Uterus (tissue), 4 donors: ENCODE results near the gene PRKAR1A. TPM values are rescaled to one million over a fixed set of nuclear protein-coding genes. Genes with fewer than 3 reads are reported as not detected.

Source experiments
- DNase-seq, 2 donors: peaks; one replicate each; pipeline ENCODE4 v3.0.0-alpha.2; 2019 to 2020
- H3K27ac ChIP-seq, 2 donors: fragments of 200-600 bp; sonication (generic); 1 replicate in 1 of 2; 2 replicates in 1 of 2; pipeline ENCODE4 v1.5.1; 2016 to 2018
- H3K27me3 ChIP-seq, 2 donors: fragments of 200-600 bp; sonication (generic); one replicate each; pipeline ENCODE4 v1.5.1; 2018 to 2019; ENCODE audit warnings: control low read depth in 1 of 2
- H3K36me3 ChIP-seq, 2 donors: fragments of 200-600 bp; sonication (generic); one replicate each; pipeline ENCODE4 v1.5.1; 2019; ENCODE audit warnings: control low read depth in 1 of 2
- H3K4me1 ChIP-seq, 2 donors: fragments of 200-600 bp; sonication (generic); one replicate each; pipeline ENCODE4 v1.5.1; 2018 to 2019; ENCODE audit warnings: control low read depth in 1 of 2
- H3K4me3 ChIP-seq, 2 donors: fragments of 200-600 bp; sonication (generic); 1 replicate in 1 of 2; 2 replicates in 1 of 2; pipeline ENCODE4 v1.5.1; 2018 to 2019; ENCODE audit warnings: mild to moderate bottlenecking in 1 of 2
- H3K9me3 ChIP-seq, 2 donors: fragments of 200-600 bp; sonication (generic); one replicate each; pipeline ENCODE4 v1.5.1; 2019; ENCODE audit warnings: control low read depth in 1 of 2
- POLR2A ChIP-seq, 2 donors: fragments of 450-650 bp; IDR thresholded peaks; one replicate each; pipeline ENCODE4 v1.6.1; 2016; ENCODE audit warnings: antibody characterized with exemption in 2 of 2, mild to moderate bottlenecking in 1 of 2, moderate library complexity in 1 of 2
- intact Hi-C: fragments of 100-400 bp; cut with DNase I; formaldehyde crosslinking; loops from one replicate; pipeline ENCODE4 v1.15.1; 2023; ENCODE audit warnings: low total_unique reads
- total RNA-seq, 4 donors: library from RNA; depleted of rRNA in 3 of 4; stranded (reverse); fragments of >200 nt in 3 of 4; gene quantifications; one replicate each; pipeline versions ENCODE4 v1.1.0 to v1.2.4, GENCODE V29; 2014 to 2023
- TF ChIP-seq, protein P1 (sequence below), 4 experiments: fragments of 200-600 bp in 2 of 4; fragments of 450-650 bp in 2 of 4; sonication (generic) in 2 of 4; IDR thresholded peaks; one replicate each; pipeline ENCODE4 v1.5.1; 2016 to 2019; ENCODE audit warnings: antibody characterized with exemption in 4 of 4, mild to moderate bottlenecking in 2 of 4, moderate library complexity in 1 of 4
- donor health status: DM: yes; HTN: yes; CAD: no.

The PRKAR1A gene
- total RNA-seq, 4 donors from 2014 or later: 171 to 532 (median 388) TPM

DNA sequence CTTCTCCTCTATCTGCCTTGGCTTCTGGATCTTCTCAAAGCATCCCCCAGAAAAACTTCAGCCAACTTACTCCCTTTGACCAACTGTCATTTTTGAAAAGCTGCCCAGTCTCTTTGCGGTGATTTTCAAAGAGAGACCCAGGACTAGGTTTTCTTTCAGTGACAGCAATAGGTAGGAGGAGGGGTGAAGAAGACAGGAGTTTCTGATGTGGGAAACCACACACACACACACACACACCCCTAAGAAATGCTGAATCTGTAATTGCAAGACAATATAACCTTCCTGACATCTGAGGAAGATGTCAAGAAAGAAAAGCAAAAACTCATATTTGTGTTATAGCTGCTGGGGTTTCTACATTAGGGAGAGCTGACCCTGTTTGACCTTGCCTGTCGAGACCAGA lies 83.8 kb downstream of the PRKAR1A start:
- intact Hi-C loops: no loop called here
- Histone ChIP-seq H3K27me3 (no peaks in the 10 kb centered on the region), H3K36me3 (no peaks in the 10 kb centered on the region), H3K9me3 (no peaks in the 10 kb centered on the region), H3K4me1 (peaks cover 22 to 29% of the 10 kb centered on the region in 2 donors), H3K27ac (peak overlapping the region; percentile 80 to 91), H3K4me3 (no peak overlapping the region)
- DNase-seq: no peak
- TF ChIP-seq, protein P1, sequence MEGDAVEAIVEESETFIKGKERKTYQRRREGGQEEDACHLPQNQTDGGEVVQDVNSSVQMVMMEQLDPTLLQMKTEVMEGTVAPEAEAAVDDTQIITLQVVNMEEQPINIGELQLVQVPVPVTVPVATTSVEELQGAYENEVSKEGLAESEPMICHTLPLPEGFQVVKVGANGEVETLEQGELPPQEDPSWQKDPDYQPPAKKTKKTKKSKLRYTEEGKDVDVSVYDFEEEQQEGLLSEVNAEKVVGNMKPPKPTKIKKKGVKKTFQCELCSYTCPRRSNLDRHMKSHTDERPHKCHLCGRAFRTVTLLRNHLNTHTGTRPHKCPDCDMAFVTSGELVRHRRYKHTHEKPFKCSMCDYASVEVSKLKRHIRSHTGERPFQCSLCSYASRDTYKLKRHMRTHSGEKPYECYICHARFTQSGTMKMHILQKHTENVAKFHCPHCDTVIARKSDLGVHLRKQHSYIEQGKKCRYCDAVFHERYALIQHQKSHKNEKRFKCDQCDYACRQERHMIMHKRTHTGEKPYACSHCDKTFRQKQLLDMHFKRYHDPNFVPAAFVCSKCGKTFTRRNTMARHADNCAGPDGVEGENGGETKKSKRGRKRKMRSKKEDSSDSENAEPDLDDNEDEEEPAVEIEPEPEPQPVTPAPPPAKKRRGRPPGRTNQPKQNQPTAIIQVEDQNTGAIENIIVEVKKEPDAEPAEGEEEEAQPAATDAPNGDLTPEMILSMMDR (IDR thresholded peaks at IDR 0.05): no peak
- TF ChIP-seq POLR2A (IDR thresholded peaks at IDR 0.05): no peak

DNA sequence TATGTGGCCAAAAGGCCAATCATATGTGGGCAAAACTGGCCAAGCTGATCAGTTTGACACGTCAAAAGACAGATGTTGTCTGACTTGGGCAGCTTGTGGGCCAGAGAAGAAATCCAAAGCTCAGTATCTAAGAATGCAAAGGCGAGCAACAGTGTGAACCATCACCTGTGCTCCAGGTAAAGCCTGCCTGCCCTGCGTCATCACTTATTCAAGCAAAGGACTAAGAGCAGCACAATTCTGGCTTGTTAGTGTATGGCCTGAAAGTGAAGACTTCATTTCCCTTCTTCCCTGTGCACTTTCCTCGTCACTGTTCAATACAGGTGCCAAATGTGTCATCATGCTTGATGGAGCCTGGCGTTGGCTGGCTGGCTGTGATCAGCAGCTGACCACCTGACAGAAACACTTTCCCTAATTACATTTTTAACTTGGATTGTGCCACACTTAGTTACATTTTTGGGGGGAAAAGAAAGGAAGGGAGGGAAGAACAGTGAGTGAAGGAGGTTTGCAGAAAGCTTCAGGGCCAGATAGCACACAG lies 84.2 kb downstream of the PRKAR1A start:
- TF ChIP-seq, protein P1 (IDR thresholded peaks at IDR 0.05): no peak
- TF ChIP-seq POLR2A (IDR thresholded peaks at IDR 0.05): no peak
- Histone ChIP-seq H3K4me3 (no peak overlapping the region), H3K9me3 (no peaks in the 10 kb centered on the region), H3K27me3 (no peaks in the 10 kb centered on the region), H3K27ac (peak overlapping the region; percentile 80 to 91), H3K4me1 (peaks cover 22 to 28% of the 10 kb centered on the region in 2 donors), H3K36me3 (no peaks in the 10 kb centered on the region)
- no peak for DNase-seq
- intact Hi-C loops: no loop called here

DNA sequence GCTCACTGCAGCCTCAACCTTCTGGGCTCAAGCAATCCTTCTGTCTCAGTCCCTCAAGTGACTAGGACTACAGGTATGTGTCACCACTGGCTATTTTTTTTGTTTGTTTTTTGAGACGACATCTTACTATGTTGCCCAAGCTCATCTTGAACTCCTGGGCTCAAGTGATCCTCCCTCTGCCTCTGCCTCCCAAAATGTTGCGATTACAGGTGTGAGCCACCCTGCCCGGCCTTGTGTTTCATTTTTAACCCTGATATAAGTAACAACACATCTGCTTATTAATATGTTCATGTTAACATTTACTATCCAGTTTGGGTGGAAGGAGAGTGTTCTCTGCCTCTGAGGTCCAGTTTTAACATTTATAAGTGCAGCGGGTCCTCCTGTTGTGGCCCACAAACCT lies 85.8 kb downstream of the PRKAR1A start:
- peak overlapping the region; percentile 80 to 91 for H3K27ac ChIP-seq
- no peak for TF ChIP-seq POLR2A (IDR thresholded peaks at IDR 0.05)
- TF ChIP-seq, protein P1 (IDR thresholded peaks at IDR 0.05): no peak
- no peak overlapping the region for H3K4me3 ChIP-seq
- H3K4me1 ChIP-seq: peaks cover 13 to 17% of the 10 kb centered on the region in 2 donors
- no peaks in the 10 kb centered on the region for H3K27me3 ChIP-seq
- no peak for DNase-seq
- H3K36me3 ChIP-seq: no peaks in the 10 kb centered on the region
- intact Hi-C loops: no loop called here
- no peaks in the 10 kb centered on the region for H3K9me3 ChIP-seq

DNA sequence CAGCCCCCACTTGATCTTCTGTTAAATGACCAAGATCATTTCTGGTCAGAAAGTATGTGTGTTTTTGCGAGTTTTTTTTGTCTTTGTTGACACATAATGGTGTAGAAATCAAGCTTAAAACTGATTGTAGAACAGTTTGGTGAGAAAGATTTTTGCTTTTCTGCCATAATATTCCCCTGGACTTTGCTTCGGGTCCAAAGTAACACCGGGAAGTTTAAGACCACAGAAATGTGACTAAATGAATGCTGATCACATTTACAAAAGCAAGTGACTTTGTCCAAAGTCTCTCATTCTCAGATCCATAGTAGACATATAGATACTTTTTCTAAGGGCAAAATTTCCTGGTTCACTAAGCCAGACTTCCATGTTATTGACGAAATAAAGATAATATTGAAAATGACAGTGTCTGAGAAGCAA lies 86.3 kb downstream of the PRKAR1A start:
- Histone ChIP-seq H3K9me3 (no peaks in the 10 kb centered on the region), H3K27me3 (no peaks in the 10 kb centered on the region), H3K4me3 (peak overlapping the region; percentile 68 to 75), H3K4me1 (peaks cover 9 to 12% of the 10 kb centered on the region in 2 donors), H3K36me3 (no peaks in the 10 kb centered on the region), H3K27ac (peak overlapping the region; percentile 80 to 91)
- intact Hi-C loops: no loop called here
- TF ChIP-seq, protein P1 (IDR thresholded peaks at IDR 0.05): no peak
- no peak for TF ChIP-seq POLR2A (IDR thresholded peaks at IDR 0.05)
- DNase-seq: no peak

DNA sequence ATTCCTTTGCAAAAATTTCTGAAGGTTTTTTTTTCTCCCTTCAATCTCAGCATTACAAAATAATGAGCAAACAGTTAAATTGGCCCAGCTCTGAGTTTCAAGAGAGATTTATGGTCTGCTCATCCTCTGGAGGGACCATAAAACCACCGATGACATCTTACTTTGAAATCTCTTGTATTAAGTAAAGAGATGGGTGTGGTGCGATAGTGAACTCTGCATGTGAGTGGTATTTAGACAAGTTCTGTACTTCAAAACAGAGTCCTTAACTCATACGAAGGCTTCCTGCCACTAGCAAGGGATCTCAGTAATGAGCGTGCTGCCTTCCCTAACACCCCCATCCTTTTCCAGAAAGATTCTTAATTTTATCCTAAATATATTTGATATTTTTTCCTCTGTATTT lies 86.9 kb downstream of the PRKAR1A start:
- TF ChIP-seq, protein P1 (IDR thresholded peaks at IDR 0.05): no peak
- no peak for TF ChIP-seq POLR2A (IDR thresholded peaks at IDR 0.05)
- Histone ChIP-seq H3K36me3 (no peaks in the 10 kb centered on the region), H3K4me1 (peaks cover 5 to 11% of the 10 kb centered on the region in 2 donors), H3K4me3 (peak overlapping the region; percentile 68 to 75), H3K27ac (peak overlapping the region; percentile 80 to 91), H3K9me3 (no peaks in the 10 kb centered on the region), H3K27me3 (no peaks in the 10 kb centered on the region)
- DNase-seq: peak in 1 of 2 donors; percentile 43
- intact Hi-C loops: no loop called here
